Measurements from ENCODE around the gene PTF1A.

DNA sequence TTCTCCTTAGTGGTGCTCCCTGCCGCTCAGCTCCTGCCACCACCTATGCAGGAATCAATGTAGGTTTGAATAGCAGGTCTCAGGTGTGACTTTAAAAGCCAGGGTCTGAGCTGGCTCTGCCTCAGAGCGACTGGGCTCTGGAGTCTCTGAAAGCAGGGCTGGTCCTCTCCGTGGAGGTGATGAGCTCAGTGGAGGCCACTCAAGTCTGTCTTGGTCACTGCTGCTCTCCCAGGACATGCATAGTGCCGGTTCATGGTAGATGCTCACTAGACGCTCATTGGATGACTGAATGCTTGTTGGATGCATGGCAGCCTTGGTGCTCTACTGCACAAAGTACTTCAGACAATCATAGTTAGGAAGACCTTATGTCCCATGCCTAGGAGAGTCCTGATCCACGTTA lies 45.1 kb upstream of the PTF1A start:
- TF ChIP-seq POLR2A (IDR thresholded peaks at IDR 0.05), result no peak
- TF ChIP-seq, protein P1, sequence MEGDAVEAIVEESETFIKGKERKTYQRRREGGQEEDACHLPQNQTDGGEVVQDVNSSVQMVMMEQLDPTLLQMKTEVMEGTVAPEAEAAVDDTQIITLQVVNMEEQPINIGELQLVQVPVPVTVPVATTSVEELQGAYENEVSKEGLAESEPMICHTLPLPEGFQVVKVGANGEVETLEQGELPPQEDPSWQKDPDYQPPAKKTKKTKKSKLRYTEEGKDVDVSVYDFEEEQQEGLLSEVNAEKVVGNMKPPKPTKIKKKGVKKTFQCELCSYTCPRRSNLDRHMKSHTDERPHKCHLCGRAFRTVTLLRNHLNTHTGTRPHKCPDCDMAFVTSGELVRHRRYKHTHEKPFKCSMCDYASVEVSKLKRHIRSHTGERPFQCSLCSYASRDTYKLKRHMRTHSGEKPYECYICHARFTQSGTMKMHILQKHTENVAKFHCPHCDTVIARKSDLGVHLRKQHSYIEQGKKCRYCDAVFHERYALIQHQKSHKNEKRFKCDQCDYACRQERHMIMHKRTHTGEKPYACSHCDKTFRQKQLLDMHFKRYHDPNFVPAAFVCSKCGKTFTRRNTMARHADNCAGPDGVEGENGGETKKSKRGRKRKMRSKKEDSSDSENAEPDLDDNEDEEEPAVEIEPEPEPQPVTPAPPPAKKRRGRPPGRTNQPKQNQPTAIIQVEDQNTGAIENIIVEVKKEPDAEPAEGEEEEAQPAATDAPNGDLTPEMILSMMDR (IDR thresholded peaks at IDR 0.05), result no peak

All from esophagus squamous epithelium (tissue), 4 donors.